Measurements from ENCODE around the gene TMEM266. TPM values are rescaled to one million over a fixed set of nuclear protein-coding genes. Genes with fewer than 3 reads are reported as not detected.

The TMEM266 gene
- total RNA-seq, 2 experiments from 2014 or later: not detected

GRCh38 chr15:76175442-76175841, 115.7 kb downstream of the TMEM266 start:
- no peak for ATAC-seq (ENCODE audit: poor library complexity)
- no peaks in the 10 kb centered on the region for H3K36me3 ChIP-seq (ENCODE audit: insufficient read depth, low read length)

GRCh38 chr15:76176059-76176458, 116.3 kb downstream of the TMEM266 start:
- no peak for TF ChIP-seq CTCF (IDR thresholded peaks at IDR 0.05)
- H3K27me3 ChIP-seq (ENCODE audit: control insufficient read depth in 1 of 2, insufficient read depth in 2 of 2, low read length in 2 of 2): peaks cover 0 to 7% of the 10 kb centered on the region in 2 experiments
- ATAC-seq (ENCODE audit: poor library complexity) (no peak), DNase-seq (no peak)
- peaks cover 0 to 26% of the 10 kb centered on the region in 2 experiments for H3K9me3 ChIP-seq (ENCODE audit: control insufficient read depth in 1 of 2, insufficient read depth in 1 of 2, low read length in 2 of 2)
- ChIA-PET CTCF (no interaction called here), POLR2A (no interaction called here)
- no peaks in the 10 kb centered on the region for H3K36me3 ChIP-seq (ENCODE audit: insufficient read depth, low read length)
- no peak overlapping the region for H3K4me3 ChIP-seq (ENCODE audit: low read length)
- no peaks in the 10 kb centered on the region for H3K4me1 Mint-ChIP-seq (ENCODE audit: low read depth)
- intact Hi-C loops (cut with DNase I, micrococcal nuclease): no loop called here
- peaks cover 25% of the 10 kb centered on the region for H3K27me3 Mint-ChIP-seq
- no peaks in the 10 kb centered on the region for H3K9me3 Mint-ChIP-seq
- no peaks in the 10 kb centered on the region for H3K36me3 Mint-ChIP-seq (ENCODE audit: low read depth)
- peaks cover under 1% of the 10 kb centered on the region for H3K4me1 ChIP-seq (ENCODE audit: insufficient read depth, low read length)
- no peak overlapping the region for H3K27ac Mint-ChIP-seq
- H3K27ac ChIP-seq (ENCODE audit: low read depth in 1 of 2, low read length in 2 of 2): no peak overlapping the region
- H3K4me3 Mint-ChIP-seq: no peak overlapping the region

More at GRCh38 chr15:76175442-76175841, 115.7 kb downstream of the TMEM266 start:
- no peak for TF ChIP-seq CTCF (IDR thresholded peaks at IDR 0.05)
- H3K4me3 Mint-ChIP-seq: no peak overlapping the region
- CTCF ChIA-PET: no interaction called here
- H3K27ac ChIP-seq (ENCODE audit: low read depth in 1 of 2, low read length in 2 of 2): no peak overlapping the region
- no peaks in the 10 kb centered on the region for H3K9me3 Mint-ChIP-seq
- no peaks in the 10 kb centered on the region for H3K4me1 ChIP-seq (ENCODE audit: insufficient read depth, low read length)
- intact Hi-C loops (cut with DNase I, micrococcal nuclease): no loop called here
- peaks cover 25% of the 10 kb centered on the region for H3K27me3 Mint-ChIP-seq
- no peak overlapping the region for H3K4me3 ChIP-seq (ENCODE audit: low read length)
- no peaks in the 10 kb centered on the region for H3K36me3 Mint-ChIP-seq (ENCODE audit: low read depth)
- peaks cover 0 to 29% of the 10 kb centered on the region in 2 experiments for H3K9me3 ChIP-seq (ENCODE audit: control insufficient read depth in 1 of 2, insufficient read depth in 1 of 2, low read length in 2 of 2)
- peaks cover 0 to 7% of the 10 kb centered on the region in 2 experiments for H3K27me3 ChIP-seq (ENCODE audit: control insufficient read depth in 1 of 2, insufficient read depth in 2 of 2, low read length in 2 of 2)
- no peak for DNase-seq
- POLR2A ChIA-PET: no interaction called here
- no peak overlapping the region for H3K27ac Mint-ChIP-seq
- H3K4me1 Mint-ChIP-seq (ENCODE audit: low read depth): no peaks in the 10 kb centered on the region

GRCh38 chr15:76176487-76177085, 116.8 kb downstream of the TMEM266 start:
- intact Hi-C loops (cut with DNase I, micrococcal nuclease): no loop called here
- no peaks in the 10 kb centered on the region for H3K9me3 Mint-ChIP-seq
- no peaks in the 10 kb centered on the region for H3K36me3 ChIP-seq (ENCODE audit: insufficient read depth, low read length)
- H3K36me3 Mint-ChIP-seq (ENCODE audit: low read depth): no peaks in the 10 kb centered on the region
- H3K27ac Mint-ChIP-seq: no peak overlapping the region
- H3K27me3 ChIP-seq (ENCODE audit: control insufficient read depth in 1 of 2, insufficient read depth in 2 of 2, low read length in 2 of 2): peaks cover 0 to 7% of the 10 kb centered on the region in 2 experiments
- no peak overlapping the region for H3K4me3 ChIP-seq (ENCODE audit: low read length)
- DNase-seq (no peak), ATAC-seq (ENCODE audit: poor library complexity) (no peak)
- H3K9me3 ChIP-seq (ENCODE audit: control insufficient read depth in 1 of 2, insufficient read depth in 1 of 2, low read length in 2 of 2): peaks cover 0 to 23% of the 10 kb centered on the region in 2 experiments
- H3K27ac ChIP-seq (ENCODE audit: low read depth in 1 of 2, low read length in 2 of 2): no peak overlapping the region
- peaks cover 3% of the 10 kb centered on the region for H3K4me1 Mint-ChIP-seq (ENCODE audit: low read depth)
- ChIA-PET POLR2A (no interaction called here), CTCF (no interaction called here)
- H3K4me3 Mint-ChIP-seq: no peak overlapping the region
- peaks cover 25% of the 10 kb centered on the region for H3K27me3 Mint-ChIP-seq
- TF ChIP-seq CTCF (IDR thresholded peaks at IDR 0.05): no peak
- peaks cover 6% of the 10 kb centered on the region for H3K4me1 ChIP-seq (ENCODE audit: insufficient read depth, low read length)

Data from CD4-positive, alpha-beta T cell (primary cell).